Neuronal stem cell (in vitro differentiated cells): ENCODE results near the gene SH3BP4.

ENCODE experiments used
- DNase-seq: peaks from one replicate; pipeline ENCODE4 v3.0.0-alpha.2; 2013; ENCODE audit warnings: low spot score
- H2AFZ ChIP-seq: one replicate; pipeline ENCODE4 v1.6.1; 2013; ENCODE audit warnings: mild to moderate bottlenecking, low read length, inconsistent platforms
- H2AK5ac ChIP-seq: 2 replicates; pipeline ENCODE4 v1.6.1; 2013; ENCODE audit warnings: low read depth, mild to moderate bottlenecking, inconsistent platforms, low read length, moderate library complexity, mixed read lengths
- H2BK120ac ChIP-seq: 2 replicates; pipeline ENCODE4 v1.6.1; 2013; ENCODE audit warnings: low read depth, mild to moderate bottlenecking, inconsistent platforms, low read length, moderate library complexity, mixed read lengths
- H2BK12ac ChIP-seq: one replicate; pipeline ENCODE4 v1.6.1; 2013; ENCODE audit warnings: low read length, inconsistent platforms
- H2BK15ac ChIP-seq: 2 replicates; pipeline ENCODE4 v1.6.1; 2013; ENCODE audit warnings: mild to moderate bottlenecking, low read length, inconsistent platforms, mixed read lengths
- H2BK5ac ChIP-seq: one replicate; pipeline ENCODE4 v1.6.1; 2013; ENCODE audit warnings: inconsistent platforms, mild to moderate bottlenecking, low read length, moderate library complexity
- H3K14ac ChIP-seq: one replicate; pipeline ENCODE4 v1.6.1; 2013; ENCODE audit warnings: low read length, inconsistent platforms
- H3K18ac ChIP-seq: 2 replicates; pipeline ENCODE4 v1.6.1; 2013; ENCODE audit warnings: low read length, inconsistent platforms
- H3K23ac ChIP-seq: 2 replicates; pipeline ENCODE4 v1.6.1; 2013; ENCODE audit warnings: low read depth, mild to moderate bottlenecking, mixed read lengths, low read length, inconsistent platforms; ENCODE audit not compliant: poor library complexity
- H3K27ac ChIP-seq: replicated peaks from 3 replicates; pipeline ENCODE4 v1.5.1; 2013; ENCODE audit warnings: low read length, inconsistent platforms
- H3K27me3 ChIP-seq, 3 experiments: 2 replicates each; pipeline ENCODE4 v1.6.1; 2013; ENCODE audit warnings: low read length in 3 of 3, mild to moderate bottlenecking in 2 of 3, inconsistent platforms in 1 of 3, low read depth in 1 of 3, mixed read lengths in 1 of 3, moderate library complexity in 1 of 3; ENCODE audit not compliant: control insufficient read depth in 3 of 3, insufficient read depth in 3 of 3
- H3K36me3 ChIP-seq, 2 donors: replicated peaks in 1 of 2; 2 replicates each; pipeline ENCODE4 v1.6.1; 2013; ENCODE audit warnings: low read length in 2 of 2; ENCODE audit not compliant: control insufficient read depth in 2 of 2, insufficient read depth in 2 of 2
- H3K4ac ChIP-seq: 2 replicates; pipeline ENCODE4 v1.6.1; 2013; ENCODE audit warnings: inconsistent platforms, mild to moderate bottlenecking, low read length, moderate library complexity
- H3K4me1 ChIP-seq, 2 donors: 1 replicate in 1 of 2; 2 replicates in 1 of 2; pipeline ENCODE4 v1.6.1; 2013; ENCODE audit warnings: low read length in 2 of 2, low read depth in 1 of 2; ENCODE audit not compliant: control insufficient read depth in 2 of 2, insufficient read depth in 1 of 2
- H3K4me2 ChIP-seq: one replicate; pipeline ENCODE4 v1.6.1; 2013; ENCODE audit warnings: mild to moderate bottlenecking, low read length, inconsistent platforms; ENCODE audit not compliant: insufficient read depth, poor library complexity, severe bottlenecking
- H3K4me3 ChIP-seq, 2 donors: 2 replicates each; pipeline ENCODE4 v1.5.1; 2013; ENCODE audit warnings: low read length in 2 of 2, mild to moderate bottlenecking in 2 of 2, inconsistent platforms in 1 of 2, moderate library complexity in 1 of 2
- H3K79me1 ChIP-seq: one replicate; pipeline ENCODE4 v1.6.1; 2013; ENCODE audit warnings: low read depth, mild to moderate bottlenecking, inconsistent platforms, low read length, moderate library complexity
- H3K9ac ChIP-seq: one replicate; pipeline ENCODE4 v1.6.1; 2013; ENCODE audit warnings: mild to moderate bottlenecking, low read depth, low read length, inconsistent platforms; ENCODE audit not compliant: poor library complexity
- H3K9me3 ChIP-seq, 2 donors: replicated peaks in 1 of 2; 2 replicates each; pipeline versions ENCODE3 to v1.6.1; 2013; ENCODE audit warnings: low read length in 2 of 2, mild to moderate bottlenecking in 2 of 2, inconsistent platforms in 1 of 2, low read depth in 1 of 2, mixed read lengths in 1 of 2, moderate library complexity in 1 of 2; ENCODE audit not compliant: control insufficient read depth in 2 of 2, insufficient read depth in 1 of 2
- H4K8ac ChIP-seq: one replicate; pipeline ENCODE4 v1.6.1; 2013; ENCODE audit warnings: low read depth, mild to moderate bottlenecking, inconsistent platforms, low read length, moderate library complexity
- H4K91ac ChIP-seq: one replicate; pipeline ENCODE4 v1.6.1; 2013; ENCODE audit warnings: low read length, low read depth, mild to moderate bottlenecking, inconsistent platforms; ENCODE audit not compliant: poor library complexity
- WGBS, 2 donors: extraction: QIAGEN DNeasy Blood & Tissue Kit; methylation state at CpG; one replicate each; pipeline ENCODE4 v1.1.7; 2013; ENCODE audit warnings: missing lambda C conversion rate in 2 of 2, mixed read lengths in 1 of 2; ENCODE audit not compliant: insufficient read length in 2 of 2, insufficient replicate concordance in 1 of 2; ENCODE audit errors: extremely low coverage in 2 of 2; 5-methylcytosine and 5-hydroxymethylcytosine counted together

The SH3BP4 gene

GRCh38 chr2:235032949-235033348 lies 81.1 kb downstream of the SH3BP4 start:
- Histone ChIP-seq H3K4me2 (no peak overlapping the region), H3K4me1 (peaks cover 0 to 10% of the 10 kb centered on the region in 2 donors), H3K14ac (no peak overlapping the region), H3K9ac (no peak overlapping the region), H3K4ac (no peak overlapping the region), H3K27ac (no peak overlapping the region), H2BK12ac (no peak overlapping the region), H3K36me3 (peaks cover 19 to 77% of the 10 kb centered on the region in 2 donors), H2BK120ac (no peak overlapping the region), H3K18ac (peak overlapping the region; percentile 39), H2AK5ac (no peak overlapping the region), H4K91ac (no peak overlapping the region), H3K79me1 (peaks cover 15% of the 10 kb centered on the region), H2BK15ac (no peak overlapping the region), H2AFZ (no peak overlapping the region), H3K4me3 (no peak overlapping the region), H2BK5ac (no peak overlapping the region), H3K27me3 (no peaks in the 10 kb centered on the region), H3K9me3 (peaks cover 0 to 8% of the 10 kb centered on the region in 2 donors), H4K8ac (no peak overlapping the region), H3K23ac (no peak overlapping the region)
- no CpG with 5 or more reads among the region's 10 CpGs for WGBS, 2 donors
- DNase-seq = no peak

- Histone ChIP-seq H3K27me3 (no peaks in the 10 kb centered on the region), H2AK5ac (no peak overlapping the region), H4K8ac (no peak overlapping the region), H3K23ac (no peak overlapping the region), H3K18ac (peak overlapping the region; percentile 15), H3K79me1 (peaks cover 17% of the 10 kb centered on the region), H3K4me1 (peaks cover 0 to 12% of the 10 kb centered on the region in 2 donors), H4K91ac (no peak overlapping the region), H3K9me3 (peaks cover 0 to 2% of the 10 kb centered on the region in 2 donors), H2AFZ (no peak overlapping the region), H3K36me3 (peaks cover 20 to 86% of the 10 kb centered on the region in 2 donors), H2BK120ac (no peak overlapping the region), H3K4me2 (no peak overlapping the region), H2BK12ac (no peak overlapping the region), H2BK5ac (no peak overlapping the region), H3K14ac (no peak overlapping the region), H3K4ac (no peak overlapping the region), H3K4me3 (no peak overlapping the region), H3K9ac (no peak overlapping the region), H2BK15ac (no peak overlapping the region), H3K27ac (no peak overlapping the region)
- no peak for DNase-seq
- no CpG with 5 or more reads among the region's 30 CpGs for WGBS, 2 donors
These were observed 82.7 kb downstream of the SH3BP4 start for GRCh38 chr2:235034265-235035118.

GRCh38 chr2:235037604-235038166 lies 85.9 kb downstream of the SH3BP4 start:
- no peak overlapping the region for H3K23ac ChIP-seq
- no peaks in the 10 kb centered on the region for H3K27me3 ChIP-seq
- H3K18ac ChIP-seq = no peak overlapping the region
- no peak overlapping the region for H4K91ac ChIP-seq
- H3K79me1 ChIP-seq = peaks cover 7% of the 10 kb centered on the region
- H3K4me1 ChIP-seq = peaks cover 0 to 3% of the 10 kb centered on the region in 2 donors
- H3K14ac ChIP-seq = no peak overlapping the region
- no CpG with 5 or more reads among the region's 8 CpGs for WGBS, 2 donors
- peaks cover 39 to 94% of the 10 kb centered on the region in 2 donors for H3K36me3 ChIP-seq
- no peak overlapping the region for H3K4me2 ChIP-seq
- no peak overlapping the region for H2BK15ac ChIP-seq
- H2BK120ac ChIP-seq = no peak overlapping the region
- H2BK5ac ChIP-seq = no peak overlapping the region
- H3K4ac ChIP-seq = no peak overlapping the region
- peaks cover 0 to 2% of the 10 kb centered on the region in 2 donors for H3K9me3 ChIP-seq
- no peak overlapping the region for H2AFZ ChIP-seq
- H2AK5ac ChIP-seq = no peak overlapping the region
- H3K4me3 ChIP-seq = no peak overlapping the region
- no peak overlapping the region for H3K27ac ChIP-seq
- no peak overlapping the region for H2BK12ac ChIP-seq
- H4K8ac ChIP-seq = no peak overlapping the region
- no peak overlapping the region for H3K9ac ChIP-seq
- DNase-seq = no peak

- no peak overlapping the region for H2AK5ac ChIP-seq
- H2BK5ac ChIP-seq = no peak overlapping the region
- WGBS, 2 donors = no CpG with 5 or more reads among the region's 31 CpGs
- H2AFZ ChIP-seq = no peak overlapping the region
- H2BK15ac ChIP-seq = no peak overlapping the region
- H3K18ac ChIP-seq = no peak overlapping the region
- no peak overlapping the region for H3K27ac ChIP-seq
- DNase-seq = no peak
- H3K9ac ChIP-seq = no peak overlapping the region
- H4K8ac ChIP-seq = no peak overlapping the region
- no peak overlapping the region for H3K23ac ChIP-seq
- no peaks in the 10 kb centered on the region for H3K27me3 ChIP-seq
- H3K4ac ChIP-seq = no peak overlapping the region
- no peak overlapping the region for H2BK120ac ChIP-seq
- no peak overlapping the region for H3K4me3 ChIP-seq
- peaks cover 0 to 2% of the 10 kb centered on the region in 2 donors for H3K9me3 ChIP-seq
- H2BK12ac ChIP-seq = no peak overlapping the region
- peaks cover 0 to 3% of the 10 kb centered on the region in 2 donors for H3K4me1 ChIP-seq
- H3K79me1 ChIP-seq = peaks cover 10% of the 10 kb centered on the region
- no peak overlapping the region for H3K4me2 ChIP-seq
- no peak overlapping the region for H4K91ac ChIP-seq
- H3K14ac ChIP-seq = no peak overlapping the region
- H3K36me3 ChIP-seq = peaks cover 44 to 92% of the 10 kb centered on the region in 2 donors
These were observed 89.6 kb downstream of the SH3BP4 start for GRCh38 chr2:235041221-235041917.
